ENCODE data around the gene LRRD1. TPM values are rescaled to one million over a fixed set of nuclear protein-coding genes. Genes with fewer than 3 reads are reported as not detected.
A peak's percentile ranks its signal among the peaks of the same experiment; 100 is the strongest.

Gene LRRD1
- total and polyA plus RNA-seq, 2 of the 13 experiments (the other 11 are each of a cell fraction or from before 2014, with no cell fraction given), result 0.03 TPM; not detected in 1

- TF ChIP-seq ZBTB46 (CRISPR knock-in tag; IDR thresholded peaks at IDR 0.05; ENCODE audit: borderline replicate concordance) (no peak), ZNF17 (CRISPR knock-in tag; IDR thresholded peaks at IDR 0.05) (no peak), CENPX (CRISPR knock-in tag; IDR thresholded peaks at IDR 0.05) (no peak), AGO1 (IDR thresholded peaks at IDR 0.05; ENCODE audit: low read depth, low read length, poor library complexity, severe bottlenecking) (no peak), TEAD2 (CRISPR knock-in tag; IDR thresholded peaks at IDR 0.05) (no peak), ZNF709 (CRISPR knock-in tag; IDR thresholded peaks at IDR 0.05) (no peak), HMGA1 (CRISPR knock-in tag; conservative IDR thresholded peaks at IDR 0.05) (no peak), REL (CRISPR knock-in tag; conservative IDR thresholded peaks at IDR 0.05) (no peak), SIN3A (IDR thresholded peaks at IDR 0.05; ENCODE audit: borderline replicate concordance, low read depth, low read length) (0 out of 2 replicates have a peak, but pooled peaks have one; percentile 9), NFE2 (CRISPR knock-in tag; IDR thresholded peaks at IDR 0.05) (no peak), ZSCAN9 (CRISPR knock-in tag; IDR thresholded peaks at IDR 0.05; ENCODE audit: borderline replicate concordance) (no peak), ZFP90 (CRISPR knock-in tag; IDR thresholded peaks at IDR 0.05; ENCODE audit: borderline replicate concordance) (no peak), PLRG1 (conservative IDR thresholded peaks at IDR 0.05) (no peak), ZKSCAN1 (IDR thresholded peaks at IDR 0.05; ENCODE audit: low read length) (no peak), ZNF10 (CRISPR knock-in tag; IDR thresholded peaks at IDR 0.05; ENCODE audit: borderline replicate concordance, low read depth) (no peak), ASH2L (IDR thresholded peaks at IDR 0.05; ENCODE audit: insufficient read length, low read depth, low read length) (no peak), MLLT10 (CRISPR knock-in tag; IDR thresholded peaks at IDR 0.05) (0 out of 2 replicates have a peak, but pooled peaks have one; percentile 46), MAF1 (CRISPR knock-in tag; IDR thresholded peaks at IDR 0.05; ENCODE audit: borderline replicate concordance) (no peak), HOXA9 (CRISPR knock-in tag; IDR thresholded peaks at IDR 0.05; ENCODE audit: borderline replicate concordance) (0 out of 2 replicates have a peak, but pooled peaks have one; percentile 33), ZNF629 (CRISPR knock-in tag; conservative IDR thresholded peaks at IDR 0.05) (no peak), GFI1 (CRISPR knock-in tag; IDR thresholded peaks at IDR 0.05; ENCODE audit: borderline replicate concordance) (0 out of 2 replicates have a peak, but pooled peaks have one; percentile 24), ZNF788 (CRISPR knock-in tag; IDR thresholded peaks at IDR 0.05; ENCODE audit: borderline replicate concordance) (no peak), NFKB2 (CRISPR knock-in tag; IDR thresholded peaks at IDR 0.05; ENCODE audit: borderline replicate concordance) (no peak), ZNF547 (CRISPR knock-in tag; IDR thresholded peaks at IDR 0.05) (no peak)
Observed at GRCh38 chr7:92135052-92135889, 43.7 kb downstream of the LRRD1 start (continued).

Data from HepG2 (cell line).